Cortex of kidney (tissue), 1 donor: ENCODE data around the gene ZNF284.

Source experiments
- DNase-seq: peaks from one replicate; lab custom pipeline; 2025; lab: John Stamatoyannopoulos, UW

Gene ZNF284

GRCh38 chr19:44071824-44072542 is at the start of gene ZNF284:
Gene ZNF284, plus strand, starts transcription at chr19:44072159. Its CDS starts 4,231 bp downstream, at chr19:44076390.
- DNase-seq, result no peak

DNA sequence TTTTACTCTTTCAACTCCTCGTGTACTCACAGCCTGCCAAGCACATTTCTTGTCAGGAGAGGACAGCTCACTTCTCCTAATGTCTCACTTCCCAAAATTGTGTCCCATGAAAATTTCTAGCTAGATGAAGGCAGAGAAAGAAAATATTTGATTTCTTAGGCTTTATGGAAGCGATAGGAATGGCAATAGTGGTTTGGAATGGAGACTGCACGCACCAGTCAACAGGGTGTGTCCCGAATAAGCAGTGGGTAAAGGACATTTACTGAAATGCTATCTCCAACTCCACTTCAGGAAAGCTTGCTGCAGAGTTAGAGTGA is 47.1 kb upstream of the ZNF284 start:
- no peak for DNase-seq

- no peak for DNase-seq
Measured at GRCh38 chr19:44025217-44025936, 46.6 kb upstream of the ZNF284 start, which contains the start of gene ZNF222. Gene ZNF222, plus strand, starts transcription at chr19:44025379. Its CDS starts 58 bp downstream, at chr19:44025437.

DNA sequence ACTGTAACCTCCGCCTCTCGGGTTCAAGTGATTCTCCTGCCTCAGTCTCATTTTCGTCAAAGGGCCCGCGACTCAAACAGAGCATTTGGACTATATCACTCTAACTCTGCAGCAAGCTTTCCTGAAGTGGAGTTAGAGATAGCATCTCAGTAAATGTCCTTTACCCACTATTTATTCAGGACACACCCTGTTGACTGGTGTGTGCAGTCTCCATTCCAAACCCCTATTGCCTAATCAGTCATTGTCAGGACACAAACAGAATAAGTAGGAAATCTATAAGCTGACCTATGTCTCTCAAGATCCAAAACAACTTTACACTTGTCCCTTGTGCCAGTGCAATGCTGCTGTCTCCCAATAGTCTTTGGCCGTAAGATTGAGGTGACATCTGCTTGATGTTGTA is 45.3 kb upstream of the ZNF284 start:
- no peak for DNase-seq

DNA sequence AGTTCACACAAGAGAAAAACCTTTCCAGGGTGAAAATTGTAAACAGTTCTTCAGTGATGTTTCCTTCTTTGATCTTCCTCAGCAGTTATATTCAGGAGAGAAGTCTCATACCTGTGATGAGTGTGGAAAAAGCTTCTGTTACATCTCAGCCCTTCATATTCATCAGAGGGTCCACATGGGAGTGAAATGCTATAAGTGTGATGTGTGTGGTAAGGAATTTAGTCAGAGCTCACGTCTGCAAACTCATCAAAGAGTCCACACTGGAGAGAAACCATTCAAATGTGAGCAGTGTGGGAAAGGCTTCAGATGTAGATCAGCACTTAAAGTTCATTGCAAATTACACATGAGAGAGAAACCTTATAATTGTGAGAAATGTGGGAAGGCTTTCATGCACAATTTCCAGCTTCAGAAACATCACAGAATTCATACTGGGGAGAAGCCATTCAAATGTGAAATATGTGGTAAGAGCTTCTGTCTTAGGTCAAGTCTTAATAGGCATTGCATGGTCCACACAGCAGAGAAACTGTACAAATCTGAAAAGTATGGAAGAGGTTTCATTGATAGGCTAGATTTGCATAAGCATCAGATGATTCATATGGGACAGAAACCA is 39.9 kb upstream of the ZNF284 start:
- DNase-seq, result no peak

DNA sequence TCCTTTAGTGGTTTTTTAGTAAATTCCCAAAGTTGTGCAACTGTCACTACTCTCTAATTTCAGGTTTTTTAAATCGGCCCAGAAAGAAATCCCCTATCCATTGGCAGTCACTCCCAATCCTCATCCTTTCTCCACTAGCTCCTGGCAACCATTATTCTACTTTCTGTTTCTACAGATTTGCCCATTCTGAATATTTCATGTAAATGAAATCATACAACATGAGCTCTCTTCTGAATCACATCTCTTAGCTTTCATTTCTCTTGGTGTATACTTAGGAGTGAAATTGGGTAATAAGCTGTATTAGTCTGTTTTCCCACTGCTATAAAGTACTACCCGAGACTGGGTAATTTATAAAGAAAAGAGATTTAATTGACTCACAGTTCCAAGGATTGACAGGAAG is 29.8 kb upstream of the ZNF284 start:
- DNase-seq, result no peak

- DNase-seq, result no peak
Measured at GRCh38 chr19:44050740-44051649, 21.0 kb upstream of the ZNF284 start.

DNA sequence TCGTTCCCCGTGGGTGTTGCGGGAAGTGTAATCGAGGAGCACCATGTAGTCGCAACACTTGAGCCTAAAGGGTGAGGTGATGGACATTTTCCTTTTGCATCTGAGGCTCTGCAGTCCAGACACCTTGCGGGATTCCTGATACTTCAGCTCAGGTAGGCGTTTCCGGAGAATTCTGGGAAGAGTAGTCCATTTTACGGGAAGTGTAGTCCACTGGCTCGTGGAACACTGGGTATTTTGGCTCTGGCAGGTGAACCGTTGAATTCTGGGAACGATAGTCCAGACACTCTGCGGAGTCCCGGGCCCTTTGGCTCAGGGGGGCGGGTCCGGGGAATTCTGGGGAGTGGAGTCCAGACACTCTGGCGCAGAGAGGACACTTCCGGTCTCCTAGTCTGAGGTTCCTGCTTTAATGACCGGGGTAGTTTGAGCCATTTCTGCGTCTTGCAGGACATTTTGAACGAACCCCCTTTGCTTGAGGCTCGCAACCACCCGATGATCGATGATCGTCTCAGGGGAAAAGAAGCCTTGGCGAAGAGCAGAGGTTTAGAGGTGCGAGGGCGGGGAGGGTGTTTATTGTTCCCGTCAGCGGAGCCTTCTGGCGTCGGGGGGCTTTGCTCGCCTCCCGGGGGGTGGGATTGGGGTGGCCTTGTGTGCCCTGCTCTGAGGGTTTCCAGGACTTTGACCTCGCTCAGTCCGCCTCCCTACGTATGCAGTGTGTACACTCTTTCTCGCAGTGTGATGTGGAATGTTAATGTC is 20.1 kb upstream of the ZNF284 start, which contains the start of gene ZNF223:
TSS of gene ZNF223 (plus strand) at position 387 of the 753 bp plus-strand sequence. CDS start 3,141 bp downstream, outside the sequence.
- DNase-seq, result no peak

DNA sequence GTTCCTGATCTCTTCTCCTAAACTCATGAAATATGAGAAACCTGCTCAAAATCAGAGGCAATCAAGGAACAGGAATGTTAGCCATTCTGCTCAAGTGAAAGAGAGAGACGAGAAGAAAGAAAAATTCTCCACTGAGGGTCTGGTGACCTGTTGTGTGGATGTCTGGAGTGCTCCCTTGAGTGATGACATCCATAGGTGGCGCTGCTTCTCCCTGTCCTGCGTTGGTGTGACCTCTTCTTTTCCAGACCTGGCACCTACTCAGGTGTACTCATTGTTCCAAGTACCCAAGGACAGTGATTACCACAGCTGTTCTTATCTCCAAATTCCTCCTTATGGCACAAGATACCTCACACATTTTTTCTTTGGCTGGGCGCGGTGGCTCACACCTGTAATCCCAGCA is 16.1 kb upstream of the ZNF284 start:
- DNase-seq, result no peak

- DNase-seq, result no peak
Measured at GRCh38 chr19:44059229-44059628, 12.7 kb upstream of the ZNF284 start.

DNA sequence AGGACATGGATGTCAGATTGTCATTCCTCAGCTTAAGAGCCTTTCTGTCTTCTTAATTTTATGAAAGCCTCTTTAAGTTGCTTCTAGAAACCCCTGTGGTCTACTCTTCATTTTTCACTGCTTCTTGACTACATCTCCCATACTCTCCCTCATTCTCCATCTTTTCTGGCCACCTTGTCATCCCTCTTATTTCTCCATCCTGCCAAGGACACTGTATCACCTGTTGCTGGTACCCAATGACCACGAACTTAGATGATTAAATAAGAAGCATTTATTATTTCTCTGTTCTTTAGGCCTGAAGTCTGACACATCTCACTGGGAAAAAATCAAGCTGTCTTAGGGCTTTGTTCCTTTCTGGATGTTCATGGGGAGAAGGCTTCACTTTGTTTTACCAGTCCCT is 10.9 kb upstream of the ZNF284 start:
- no peak for DNase-seq

DNA sequence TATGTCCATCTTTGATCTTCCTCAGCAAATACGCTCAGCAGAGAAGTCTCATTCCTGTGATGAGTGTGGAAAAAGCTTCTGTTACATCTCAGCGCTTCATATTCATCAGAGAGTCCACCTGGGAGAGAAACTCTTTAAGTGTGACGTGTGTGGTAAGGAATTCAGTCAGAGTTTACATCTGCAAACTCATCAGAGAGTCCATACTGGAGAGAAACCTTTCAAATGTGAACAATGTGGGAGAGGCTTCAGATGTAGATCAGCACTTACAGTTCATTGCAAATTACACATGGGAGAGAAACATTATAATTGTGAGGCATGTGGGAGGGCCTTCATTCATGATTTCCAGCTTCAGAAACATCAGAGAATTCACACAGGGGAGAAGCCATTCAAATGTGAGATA is 5.7 kb upstream of the ZNF284 start:
- no peak for DNase-seq

DNA sequence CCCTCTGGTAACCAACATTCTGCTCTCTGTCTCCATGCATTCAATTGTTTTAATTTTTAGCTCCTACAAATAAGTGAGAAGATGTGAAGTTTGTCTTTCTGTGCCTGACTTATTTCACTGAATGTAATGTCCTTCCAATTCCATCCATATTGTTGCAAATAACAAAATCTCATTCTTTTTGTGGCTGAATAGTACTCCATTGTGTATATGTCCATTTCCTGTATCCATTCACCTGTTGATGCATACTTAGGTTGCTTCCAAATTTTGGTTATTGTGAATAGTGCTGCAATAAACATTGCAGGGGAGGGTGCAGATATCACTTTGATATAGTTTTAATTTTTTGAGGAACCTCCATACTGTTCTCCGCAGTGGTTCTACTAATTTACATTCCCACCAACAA is 2.5 kb upstream of the ZNF284 start:
- no peak for DNase-seq

- DNase-seq, result no peak
Measured at GRCh38 chr19:44072543-44073401, 813 bp downstream of the ZNF284 start.

- DNase-seq, result no peak
Measured at GRCh38 chr19:44076325-44076724, 4.4 kb downstream of the ZNF284 start.

- DNase-seq, result no peak
Measured at GRCh38 chr19:44092108-44092507, 20.1 kb downstream of the ZNF284 start.

DNA sequence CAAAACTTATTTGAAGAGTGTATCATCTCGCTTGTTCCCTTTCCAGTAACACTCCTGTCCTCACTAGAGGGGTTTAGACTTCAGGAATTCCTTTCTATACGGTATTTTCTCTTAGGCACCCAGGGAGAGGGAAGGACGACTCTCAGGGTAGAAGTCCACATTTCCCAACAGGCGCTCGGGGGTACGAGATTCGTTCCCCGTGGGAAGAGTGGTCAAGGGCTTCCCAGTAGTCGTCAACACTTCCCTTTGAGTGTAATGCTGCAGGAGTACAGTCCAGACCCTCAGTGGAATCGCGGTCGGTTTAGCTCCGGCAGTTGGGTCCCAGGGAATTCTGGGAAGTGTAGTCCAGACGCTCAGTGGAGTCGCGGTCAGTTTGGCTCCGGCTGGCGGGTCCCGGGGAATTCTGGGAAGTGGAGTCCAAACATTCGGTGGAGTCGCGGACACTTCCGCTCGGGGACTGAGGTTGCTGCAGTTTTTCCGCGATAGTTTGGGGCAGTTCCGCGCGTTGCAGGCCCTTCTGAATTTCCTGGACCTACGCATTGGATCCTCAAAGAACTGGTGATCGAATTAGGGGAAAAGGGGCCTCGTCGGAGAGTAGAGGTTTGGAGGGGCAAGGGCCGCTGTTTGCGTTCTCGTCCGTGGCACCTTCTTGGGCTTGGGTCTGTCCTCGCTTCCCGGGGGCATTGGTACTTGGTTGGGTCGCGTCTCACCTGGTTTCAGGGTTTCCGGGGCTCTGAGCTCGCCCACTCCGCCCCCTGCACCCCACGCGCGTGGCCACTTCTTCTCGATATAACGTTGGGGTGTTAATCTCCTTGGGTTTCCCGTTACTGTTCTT is 22.2 kb downstream of the ZNF284 start, which contains the start of gene ZNF224:
TSS of gene ZNF224 (plus strand) at position 431 of the 835 bp plus-strand sequence. CDS start 3,513 bp downstream, outside the sequence.
- no peak for DNase-seq

GRCh38 chr19:44107751-44108150 is 35.8 kb downstream of the ZNF284 start:
- DNase-seq, result no peak

- no peak for DNase-seq
Measured at GRCh38 chr19:44109458-44109857, 37.5 kb downstream of the ZNF284 start.
